GM04503 (cell line): Measurements from ENCODE around the gene CYTH2.
"Not testable (repeated sequence)": the region's sequence is repeated elsewhere in the genome, so short reads cannot be mapped to it uniquely, and the experiment has no call there.

Experiments
- DNase-seq: peaks from one replicate; pipeline ENCODE4 v3.0.0-alpha.2; 2012; ENCODE audit warnings: low read depth

Gene CYTH2

DNA sequence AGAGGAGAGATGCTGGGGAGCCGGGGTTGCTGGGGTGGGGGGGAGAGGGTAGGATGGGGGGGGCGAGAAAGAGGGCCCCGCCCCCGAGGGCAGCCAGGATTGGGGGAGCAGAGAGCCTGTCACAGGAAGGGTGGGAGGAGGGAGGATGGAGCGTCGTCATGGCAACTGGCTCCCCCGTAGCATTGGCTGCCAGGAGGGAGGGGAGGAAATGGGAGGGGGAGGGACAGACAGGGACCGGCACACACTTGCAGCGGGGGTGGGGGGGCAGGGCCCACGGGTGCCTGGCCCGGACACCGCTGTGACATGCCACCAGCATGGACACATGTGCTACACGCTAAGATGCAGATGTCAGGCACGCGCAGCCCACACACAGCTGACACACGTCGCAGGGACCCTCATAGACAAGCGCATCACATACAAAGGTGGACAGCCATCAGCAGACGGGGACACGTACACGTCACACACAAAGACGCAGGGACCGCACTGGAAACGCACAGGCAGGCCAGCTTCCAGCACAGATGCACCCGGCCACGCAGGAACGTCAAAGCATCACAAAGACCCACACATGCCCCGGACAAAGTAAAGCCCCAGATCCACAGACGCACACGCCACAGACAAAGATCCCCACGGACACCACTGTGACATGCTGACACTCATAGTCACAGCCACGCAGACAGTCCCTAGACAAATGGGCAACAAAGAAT, 42.8 kb downstream of the CYTH2 start, which contains the start of gene LMTK3:
Gene LMTK3 (minus strand): TSS at position 36 of the 704 bp plus-strand sequence. CDS start 259 bp downstream, outside the sequence.
- no peak for DNase-seq

DNA sequence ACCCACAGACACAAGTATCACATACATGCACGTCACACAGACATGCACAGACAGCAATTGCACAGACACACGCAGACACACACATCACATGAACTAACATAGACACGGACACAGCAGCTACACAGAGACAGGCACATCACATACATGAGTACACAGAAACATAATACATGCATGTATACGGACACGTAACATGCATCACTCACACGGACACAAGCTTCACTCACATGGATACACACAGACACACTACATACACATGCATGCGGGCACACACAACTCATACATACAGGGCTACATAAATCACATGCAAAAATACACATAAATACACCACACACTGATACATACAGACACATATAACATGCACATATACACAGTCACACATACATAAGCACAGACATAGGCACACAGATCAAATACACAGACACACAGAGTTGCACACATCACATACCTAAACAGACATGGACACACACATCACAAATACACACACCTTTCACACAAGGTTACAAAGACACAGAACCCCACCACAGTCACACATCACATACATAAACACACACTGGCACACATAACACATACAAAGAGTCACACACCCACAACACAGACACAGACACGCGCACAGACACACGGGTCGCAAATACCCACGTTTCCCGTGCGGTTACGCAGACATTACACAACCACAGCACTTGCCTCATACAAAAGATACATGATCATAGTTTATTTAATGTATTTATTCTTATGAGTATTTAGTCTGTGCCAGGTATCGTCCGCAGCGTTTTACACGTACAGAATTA, 43.5 kb downstream of the CYTH2 start:
- no peak for DNase-seq

DNA sequence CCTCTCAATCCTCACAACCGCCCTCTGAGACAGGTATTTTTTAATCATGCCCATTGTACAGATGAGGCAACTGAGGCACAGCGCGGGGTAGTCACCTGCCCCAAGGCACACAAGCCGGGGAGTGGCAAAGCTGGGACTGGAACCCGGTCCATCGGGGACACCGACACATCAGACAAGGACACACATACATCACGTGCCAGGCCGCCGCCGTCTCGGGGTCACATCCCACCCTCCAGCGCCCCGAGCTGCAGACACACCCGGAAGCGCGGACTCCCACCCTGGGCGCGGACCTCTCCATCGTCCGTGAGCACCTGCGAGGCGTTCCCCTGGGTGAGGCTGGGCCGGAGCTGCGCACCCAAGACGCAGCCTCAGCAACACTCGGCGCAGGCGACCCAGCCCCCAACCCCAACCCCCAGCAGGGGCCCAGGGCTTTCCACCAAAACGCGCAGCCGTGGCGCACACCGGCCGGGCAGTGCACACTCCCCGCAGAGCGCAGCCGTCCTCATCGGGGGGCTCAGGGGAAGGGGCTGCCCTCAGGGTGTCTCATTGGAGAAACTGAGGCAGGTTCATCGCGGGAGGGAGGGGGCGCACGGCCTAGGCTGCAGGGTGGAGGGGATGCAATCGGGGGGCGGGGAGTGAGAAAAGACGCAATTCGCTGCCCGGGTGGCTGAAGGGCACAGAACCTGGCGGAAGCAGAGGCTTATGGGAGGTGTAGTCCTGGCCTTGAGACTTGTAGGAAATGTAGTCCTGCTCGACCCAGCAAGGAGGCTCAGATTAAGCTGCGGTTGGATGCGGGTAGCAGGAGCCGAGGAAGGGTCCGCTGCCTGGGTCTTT, 44.3 kb downstream of the CYTH2 start:
- no peak for DNase-seq

DNA sequence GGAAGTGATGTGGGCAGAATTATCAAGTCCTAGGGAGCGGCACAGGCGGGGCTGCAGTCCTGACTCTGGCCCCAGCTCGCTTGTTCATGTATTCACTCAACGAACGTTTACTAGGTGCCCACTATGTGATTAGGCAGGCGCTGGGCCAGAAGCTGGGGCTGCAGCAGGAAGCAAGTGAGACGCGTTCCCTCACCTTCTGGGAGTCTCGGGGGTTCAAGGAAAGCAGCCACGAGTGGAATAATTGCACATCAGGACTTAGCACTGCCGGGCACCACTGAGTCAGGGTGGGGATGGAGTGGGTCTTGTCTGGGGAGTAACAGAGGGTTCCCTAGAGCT, 44.9 kb downstream of the CYTH2 start:
- DNase-seq = no peak

DNA sequence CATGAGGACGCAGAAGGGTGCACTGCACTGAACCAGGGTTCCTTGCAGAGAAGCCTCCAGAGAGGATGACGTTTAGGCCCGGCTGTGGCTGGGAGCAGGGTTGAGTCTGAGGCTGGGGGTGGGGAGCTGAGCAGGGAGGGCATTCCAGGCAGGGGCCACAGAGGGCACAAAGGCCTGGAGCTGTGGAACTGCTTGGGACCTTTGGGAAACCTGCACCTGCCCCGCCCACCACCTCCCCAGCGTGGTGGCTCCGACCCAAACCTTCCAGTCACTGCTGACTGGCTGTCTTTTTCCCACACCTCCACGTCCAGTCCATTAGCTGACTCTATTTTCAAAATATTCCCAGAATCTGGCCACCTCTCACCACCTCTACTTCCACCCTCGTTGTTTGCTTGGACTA, 47.4 kb downstream of the CYTH2 start:
- no peak for DNase-seq

DNA sequence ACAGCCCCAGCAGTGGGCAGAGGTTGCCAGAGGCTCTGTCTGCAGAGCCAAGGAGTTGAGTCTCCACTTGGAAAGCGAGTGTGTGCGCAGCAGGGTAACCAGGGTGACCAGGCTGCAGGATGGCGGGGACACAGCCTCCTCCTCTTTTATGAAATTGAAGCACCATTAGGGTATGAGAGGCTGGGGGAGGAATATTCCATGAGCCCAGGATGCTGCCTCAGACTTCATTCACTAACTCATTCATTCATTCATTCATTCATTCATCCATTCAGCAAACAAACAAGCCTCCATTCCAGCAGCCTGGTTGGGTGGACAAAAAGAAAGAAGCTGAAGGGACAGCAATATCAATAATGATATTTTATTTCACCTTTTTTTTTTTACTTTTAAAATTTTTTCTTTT, 49.0 kb downstream of the CYTH2 start:
- no peak for DNase-seq

DNA sequence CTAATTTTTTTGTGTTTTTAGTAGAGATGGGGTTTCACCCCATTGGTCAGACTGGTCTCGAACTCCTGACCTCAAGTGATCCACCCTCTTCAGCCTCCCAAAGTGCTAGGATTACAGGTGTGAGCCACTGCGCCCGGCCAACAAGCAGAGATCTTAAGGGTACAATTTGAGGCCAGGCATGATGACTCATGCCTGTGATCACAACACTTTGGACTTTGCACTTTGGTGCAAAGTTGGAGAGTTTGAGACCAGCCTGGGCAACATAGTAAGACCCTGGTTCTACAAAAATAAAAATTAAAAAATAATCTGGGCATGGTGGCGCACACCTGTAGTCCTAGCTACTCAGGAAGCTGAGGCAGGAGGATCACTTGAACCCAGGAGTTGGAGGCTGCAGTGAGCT, 50.3 kb downstream of the CYTH2 start:
- DNase-seq = not testable (repeated sequence)

DNA sequence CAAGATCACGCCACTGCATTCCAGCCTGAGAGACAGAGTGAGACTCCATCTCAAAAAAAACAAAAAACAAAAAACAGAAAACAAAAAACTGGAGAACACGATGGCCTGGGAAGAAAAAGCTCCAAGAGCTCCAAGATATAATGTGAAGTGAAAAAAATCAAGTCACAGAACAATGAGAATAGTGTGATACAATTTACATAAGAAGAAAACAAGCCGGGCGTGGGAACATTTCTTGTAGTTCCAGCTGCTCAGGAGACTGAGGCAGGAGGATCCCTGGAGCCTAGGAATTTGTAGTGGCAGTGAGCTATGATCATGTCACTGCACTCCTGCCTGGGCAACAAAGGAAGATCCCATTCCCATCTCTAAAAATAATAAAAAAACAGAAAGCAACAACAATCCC, 51.0 kb downstream of the CYTH2 start:
- no peak for DNase-seq

DNA sequence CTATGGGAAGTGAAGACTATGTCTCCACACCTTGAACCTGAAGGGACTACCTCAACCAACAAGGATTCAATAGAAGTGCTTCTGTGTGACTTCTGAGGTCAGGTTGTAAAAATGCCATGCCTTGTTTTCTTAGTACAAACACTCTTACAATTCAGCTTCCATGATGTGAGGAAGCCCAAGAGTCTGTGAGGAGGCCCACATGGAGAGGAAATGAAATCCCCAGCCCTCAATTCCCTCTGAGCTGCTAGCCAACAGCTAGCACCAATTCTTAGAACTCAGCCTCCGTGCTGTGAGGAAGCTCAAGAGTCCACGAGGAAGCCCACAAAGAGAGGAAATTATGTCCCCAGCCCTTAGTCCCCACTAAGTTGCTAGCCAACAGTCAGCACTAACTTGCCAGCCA, 55.1 kb downstream of the CYTH2 start:
- DNase-seq = no peak

DNA sequence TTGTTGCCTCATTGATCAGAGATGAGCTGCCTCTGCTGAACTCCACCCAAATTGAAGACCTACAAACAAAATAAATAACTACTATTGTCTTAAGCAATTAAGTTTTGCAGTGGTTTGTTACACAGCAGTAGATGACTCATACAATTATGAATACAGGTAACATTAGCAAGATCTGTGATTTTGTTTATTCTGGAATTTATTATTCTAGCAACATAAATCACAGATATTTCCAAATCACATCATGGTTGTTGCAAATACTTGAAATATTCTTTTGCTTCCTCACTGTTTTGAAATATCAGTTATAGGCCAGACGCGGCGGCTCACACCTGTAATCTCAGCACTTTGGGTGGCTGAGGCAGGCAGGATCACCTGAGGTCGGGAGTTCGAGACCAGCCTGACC, 55.6 kb downstream of the CYTH2 start:
- no peak for DNase-seq

DNA sequence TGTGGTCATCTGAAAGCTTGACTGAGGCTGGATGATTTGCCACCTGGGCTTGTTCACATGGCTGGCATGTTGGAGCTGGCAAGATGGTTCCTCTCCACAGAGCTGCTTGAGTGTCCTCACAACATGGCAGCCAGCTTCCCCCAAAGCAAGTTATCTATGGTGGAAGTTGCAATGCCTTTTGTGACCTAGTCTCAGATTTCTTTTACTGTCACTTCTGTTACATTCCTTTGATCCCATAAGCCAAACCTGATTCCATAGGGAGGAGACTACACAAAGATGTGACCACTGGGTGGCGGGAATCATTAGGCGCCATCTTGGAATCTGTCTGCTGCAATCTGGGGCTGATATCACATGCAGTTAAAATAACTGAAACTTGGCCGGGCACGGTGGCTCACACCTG, 60.0 kb downstream of the CYTH2 start:
- no peak for DNase-seq

DNA sequence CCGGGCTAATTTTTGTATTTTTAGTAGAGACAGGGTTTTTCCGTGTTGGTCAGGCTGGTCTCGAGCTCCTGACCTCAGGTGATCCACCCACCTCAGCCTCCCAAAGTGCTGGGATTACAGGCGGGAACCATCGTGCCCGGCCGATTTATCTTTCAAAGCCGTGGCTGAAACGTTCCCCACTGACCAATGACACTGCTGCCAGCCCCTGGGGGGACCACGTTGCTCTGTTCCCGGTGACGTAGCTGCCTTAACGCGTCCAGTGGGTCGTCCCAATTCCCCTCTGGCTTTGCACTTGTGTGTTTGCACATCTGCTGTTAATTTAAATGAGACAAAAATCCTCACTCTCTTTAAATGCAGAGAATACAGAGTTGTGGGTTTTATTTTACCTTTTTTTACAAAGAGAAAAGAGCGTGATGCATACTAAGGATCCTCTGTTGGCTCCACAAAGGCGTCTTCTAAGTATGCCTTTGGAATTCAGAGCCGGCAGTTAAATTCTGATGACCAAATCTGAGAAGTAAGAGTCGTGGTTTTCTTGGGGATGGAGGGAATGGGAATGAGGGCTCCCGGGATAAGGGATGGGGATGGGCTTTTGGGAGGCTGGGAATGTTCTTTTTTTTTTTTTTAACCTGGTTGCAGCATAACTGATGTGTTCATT, 61.0 kb downstream of the CYTH2 start:
- no peak for DNase-seq

DNA sequence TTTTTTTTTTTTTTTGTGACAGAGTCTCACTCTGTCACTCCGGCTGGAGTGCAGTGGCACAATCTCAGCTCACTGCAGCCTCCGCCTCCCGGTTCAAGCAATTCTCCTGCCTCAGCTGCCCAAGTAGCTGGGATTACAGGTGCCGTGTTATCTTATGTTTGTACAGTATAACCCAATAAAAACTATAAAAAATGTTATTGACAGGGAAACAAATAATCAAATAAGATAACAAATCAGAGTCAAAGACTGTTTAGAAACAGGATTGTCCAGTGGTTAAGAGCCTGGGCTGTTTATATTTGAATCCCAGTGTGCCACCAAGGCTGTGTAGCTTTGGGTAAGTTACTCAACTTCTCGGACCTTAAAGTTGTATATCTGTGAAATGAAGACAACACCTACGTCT, 61.6 kb downstream of the CYTH2 start:
- no peak for DNase-seq
